ENCODE measurements around the gene USP44. TPM values are rescaled to one million over a fixed set of nuclear protein-coding genes. Genes with fewer than 3 reads are reported as not detected.

The USP44 gene
- total and polyA plus RNA-seq, 2 experiments from 2014 or later, result 235 to 248 TPM

DNA sequence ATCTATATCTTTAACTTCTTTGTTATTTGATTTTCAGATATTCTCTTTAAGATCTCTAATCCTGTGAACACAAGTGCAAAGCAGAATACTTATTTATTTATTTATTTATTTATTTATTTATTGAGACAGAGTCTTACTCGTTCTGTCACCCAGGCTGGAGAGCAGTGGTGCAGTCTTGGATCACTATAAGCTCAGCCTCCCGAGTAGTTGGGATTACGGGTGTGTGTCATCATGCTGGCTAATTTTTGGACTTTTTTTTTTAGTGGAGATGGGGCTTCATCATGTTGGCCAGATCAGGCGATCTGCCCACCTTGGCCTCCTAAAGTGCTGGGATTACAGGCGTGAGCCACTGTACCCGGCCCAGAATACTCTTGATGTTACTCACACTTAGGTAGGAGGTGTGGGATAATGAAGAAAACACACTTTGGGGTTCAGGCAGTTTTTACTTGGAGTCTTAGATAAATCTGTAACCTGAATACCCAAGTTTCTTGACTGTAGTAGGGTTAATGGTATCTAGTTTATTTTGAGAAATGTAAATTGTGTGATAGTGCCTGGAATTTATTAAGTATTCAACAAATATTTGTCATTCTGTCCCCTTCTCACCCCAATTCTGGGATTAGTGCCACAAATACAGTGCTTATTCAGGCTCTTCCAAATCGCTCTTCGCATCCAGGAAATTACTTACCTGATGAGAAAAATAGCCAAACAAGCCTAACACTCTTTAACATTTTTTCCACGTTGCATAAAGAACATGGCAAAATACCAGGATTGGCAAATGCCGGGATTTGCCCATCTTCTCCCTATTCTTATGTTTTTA lies 44.4 kb downstream of the USP44 start:
- H3K27ac ChIP-seq (ENCODE audit: low read depth), result 0 out of 2 replicates have a peak overlapping the region, but pooled peaks have one; percentile 2
- Mint-ChIP-seq H3K4me1 (peaks cover 6% of the 10 kb centered on the region; the same call in 1 of the 3 replicates), H3K36me3 (ENCODE audit: low read depth) (peaks cover 77% of the 10 kb centered on the region), H3K4me3 (no peak overlapping the region), H3K9me3 (no peaks in the 10 kb centered on the region), H3K27ac (no peak overlapping the region), H3K27me3 (ENCODE audit: insufficient read depth, low read depth, poor library complexity) (peaks cover 2% of the 10 kb centered on the region)
- no peak overlapping the region for H2AFZ ChIP-seq
- H3K4me2 ChIP-seq, result no peak overlapping the region
- H3K36me3 ChIP-seq (ENCODE audit: insufficient read depth), result peaks cover 24% of the 10 kb centered on the region; the same call in 1 of the 2 replicates
- peaks cover 32% of the 10 kb centered on the region for H3K79me2 ChIP-seq (replicated peaks; ENCODE audit: insufficient read depth)
- H3K9me2 ChIP-seq (ENCODE audit: insufficient read depth), result no peaks in the 10 kb centered on the region
- peaks cover 24% of the 10 kb centered on the region for H4K20me1 ChIP-seq (replicated peaks; ENCODE audit: insufficient read depth)
- H3F3A ChIP-seq (replicated peaks; ENCODE audit: low read depth), result no peaks in the 10 kb centered on the region
- H3K4me3 ChIP-seq, result no peak overlapping the region
- DNase-seq (ENCODE audit: low spot score), result no peak
- no peak for ATAC-seq
- no peaks in the 10 kb centered on the region for H3K27me3 ChIP-seq (ENCODE audit: insufficient read depth)
- H3K4me1 ChIP-seq (ENCODE audit: insufficient read depth), result no peaks in the 10 kb centered on the region
- TF ChIP-seq, protein P1, sequence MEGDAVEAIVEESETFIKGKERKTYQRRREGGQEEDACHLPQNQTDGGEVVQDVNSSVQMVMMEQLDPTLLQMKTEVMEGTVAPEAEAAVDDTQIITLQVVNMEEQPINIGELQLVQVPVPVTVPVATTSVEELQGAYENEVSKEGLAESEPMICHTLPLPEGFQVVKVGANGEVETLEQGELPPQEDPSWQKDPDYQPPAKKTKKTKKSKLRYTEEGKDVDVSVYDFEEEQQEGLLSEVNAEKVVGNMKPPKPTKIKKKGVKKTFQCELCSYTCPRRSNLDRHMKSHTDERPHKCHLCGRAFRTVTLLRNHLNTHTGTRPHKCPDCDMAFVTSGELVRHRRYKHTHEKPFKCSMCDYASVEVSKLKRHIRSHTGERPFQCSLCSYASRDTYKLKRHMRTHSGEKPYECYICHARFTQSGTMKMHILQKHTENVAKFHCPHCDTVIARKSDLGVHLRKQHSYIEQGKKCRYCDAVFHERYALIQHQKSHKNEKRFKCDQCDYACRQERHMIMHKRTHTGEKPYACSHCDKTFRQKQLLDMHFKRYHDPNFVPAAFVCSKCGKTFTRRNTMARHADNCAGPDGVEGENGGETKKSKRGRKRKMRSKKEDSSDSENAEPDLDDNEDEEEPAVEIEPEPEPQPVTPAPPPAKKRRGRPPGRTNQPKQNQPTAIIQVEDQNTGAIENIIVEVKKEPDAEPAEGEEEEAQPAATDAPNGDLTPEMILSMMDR (conservative IDR thresholded peaks at IDR 0.05; ENCODE audit: low read depth in 2 of 2), result no peak
- TF ChIP-seq POLR2AphosphoS5 (IDR thresholded peaks at IDR 0.05; ENCODE audit: low read depth) (no peak), ZNF114 (CRISPR knock-in tag; IDR thresholded peaks at IDR 0.05) (no peak), STAT1 (IDR thresholded peaks at IDR 0.05; ENCODE audit: unreplicated experiment) (no peak), EZH2phosphoT487 (IDR thresholded peaks at IDR 0.05; ENCODE audit: unreplicated experiment) (no peak), JUNB (IDR thresholded peaks at IDR 0.05; ENCODE audit: unreplicated experiment) (no peak), EZH2 (IDR thresholded peaks at IDR 0.05; ENCODE audit: low read depth, unreplicated experiment) (no peak), NANOG (IDR thresholded peaks at IDR 0.05; ENCODE audit: borderline replicate concordance) (no peak)
- TF ChIP-seq, protein P2, sequence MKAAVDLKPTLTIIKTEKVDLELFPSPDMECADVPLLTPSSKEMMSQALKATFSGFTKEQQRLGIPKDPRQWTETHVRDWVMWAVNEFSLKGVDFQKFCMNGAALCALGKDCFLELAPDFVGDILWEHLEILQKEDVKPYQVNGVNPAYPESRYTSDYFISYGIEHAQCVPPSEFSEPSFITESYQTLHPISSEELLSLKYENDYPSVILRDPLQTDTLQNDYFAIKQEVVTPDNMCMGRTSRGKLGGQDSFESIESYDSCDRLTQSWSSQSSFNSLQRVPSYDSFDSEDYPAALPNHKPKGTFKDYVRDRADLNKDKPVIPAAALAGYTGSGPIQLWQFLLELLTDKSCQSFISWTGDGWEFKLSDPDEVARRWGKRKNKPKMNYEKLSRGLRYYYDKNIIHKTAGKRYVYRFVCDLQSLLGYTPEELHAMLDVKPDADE (IDR thresholded peaks at IDR 0.05), result no peak
- TF ChIP-seq, protein P3, sequence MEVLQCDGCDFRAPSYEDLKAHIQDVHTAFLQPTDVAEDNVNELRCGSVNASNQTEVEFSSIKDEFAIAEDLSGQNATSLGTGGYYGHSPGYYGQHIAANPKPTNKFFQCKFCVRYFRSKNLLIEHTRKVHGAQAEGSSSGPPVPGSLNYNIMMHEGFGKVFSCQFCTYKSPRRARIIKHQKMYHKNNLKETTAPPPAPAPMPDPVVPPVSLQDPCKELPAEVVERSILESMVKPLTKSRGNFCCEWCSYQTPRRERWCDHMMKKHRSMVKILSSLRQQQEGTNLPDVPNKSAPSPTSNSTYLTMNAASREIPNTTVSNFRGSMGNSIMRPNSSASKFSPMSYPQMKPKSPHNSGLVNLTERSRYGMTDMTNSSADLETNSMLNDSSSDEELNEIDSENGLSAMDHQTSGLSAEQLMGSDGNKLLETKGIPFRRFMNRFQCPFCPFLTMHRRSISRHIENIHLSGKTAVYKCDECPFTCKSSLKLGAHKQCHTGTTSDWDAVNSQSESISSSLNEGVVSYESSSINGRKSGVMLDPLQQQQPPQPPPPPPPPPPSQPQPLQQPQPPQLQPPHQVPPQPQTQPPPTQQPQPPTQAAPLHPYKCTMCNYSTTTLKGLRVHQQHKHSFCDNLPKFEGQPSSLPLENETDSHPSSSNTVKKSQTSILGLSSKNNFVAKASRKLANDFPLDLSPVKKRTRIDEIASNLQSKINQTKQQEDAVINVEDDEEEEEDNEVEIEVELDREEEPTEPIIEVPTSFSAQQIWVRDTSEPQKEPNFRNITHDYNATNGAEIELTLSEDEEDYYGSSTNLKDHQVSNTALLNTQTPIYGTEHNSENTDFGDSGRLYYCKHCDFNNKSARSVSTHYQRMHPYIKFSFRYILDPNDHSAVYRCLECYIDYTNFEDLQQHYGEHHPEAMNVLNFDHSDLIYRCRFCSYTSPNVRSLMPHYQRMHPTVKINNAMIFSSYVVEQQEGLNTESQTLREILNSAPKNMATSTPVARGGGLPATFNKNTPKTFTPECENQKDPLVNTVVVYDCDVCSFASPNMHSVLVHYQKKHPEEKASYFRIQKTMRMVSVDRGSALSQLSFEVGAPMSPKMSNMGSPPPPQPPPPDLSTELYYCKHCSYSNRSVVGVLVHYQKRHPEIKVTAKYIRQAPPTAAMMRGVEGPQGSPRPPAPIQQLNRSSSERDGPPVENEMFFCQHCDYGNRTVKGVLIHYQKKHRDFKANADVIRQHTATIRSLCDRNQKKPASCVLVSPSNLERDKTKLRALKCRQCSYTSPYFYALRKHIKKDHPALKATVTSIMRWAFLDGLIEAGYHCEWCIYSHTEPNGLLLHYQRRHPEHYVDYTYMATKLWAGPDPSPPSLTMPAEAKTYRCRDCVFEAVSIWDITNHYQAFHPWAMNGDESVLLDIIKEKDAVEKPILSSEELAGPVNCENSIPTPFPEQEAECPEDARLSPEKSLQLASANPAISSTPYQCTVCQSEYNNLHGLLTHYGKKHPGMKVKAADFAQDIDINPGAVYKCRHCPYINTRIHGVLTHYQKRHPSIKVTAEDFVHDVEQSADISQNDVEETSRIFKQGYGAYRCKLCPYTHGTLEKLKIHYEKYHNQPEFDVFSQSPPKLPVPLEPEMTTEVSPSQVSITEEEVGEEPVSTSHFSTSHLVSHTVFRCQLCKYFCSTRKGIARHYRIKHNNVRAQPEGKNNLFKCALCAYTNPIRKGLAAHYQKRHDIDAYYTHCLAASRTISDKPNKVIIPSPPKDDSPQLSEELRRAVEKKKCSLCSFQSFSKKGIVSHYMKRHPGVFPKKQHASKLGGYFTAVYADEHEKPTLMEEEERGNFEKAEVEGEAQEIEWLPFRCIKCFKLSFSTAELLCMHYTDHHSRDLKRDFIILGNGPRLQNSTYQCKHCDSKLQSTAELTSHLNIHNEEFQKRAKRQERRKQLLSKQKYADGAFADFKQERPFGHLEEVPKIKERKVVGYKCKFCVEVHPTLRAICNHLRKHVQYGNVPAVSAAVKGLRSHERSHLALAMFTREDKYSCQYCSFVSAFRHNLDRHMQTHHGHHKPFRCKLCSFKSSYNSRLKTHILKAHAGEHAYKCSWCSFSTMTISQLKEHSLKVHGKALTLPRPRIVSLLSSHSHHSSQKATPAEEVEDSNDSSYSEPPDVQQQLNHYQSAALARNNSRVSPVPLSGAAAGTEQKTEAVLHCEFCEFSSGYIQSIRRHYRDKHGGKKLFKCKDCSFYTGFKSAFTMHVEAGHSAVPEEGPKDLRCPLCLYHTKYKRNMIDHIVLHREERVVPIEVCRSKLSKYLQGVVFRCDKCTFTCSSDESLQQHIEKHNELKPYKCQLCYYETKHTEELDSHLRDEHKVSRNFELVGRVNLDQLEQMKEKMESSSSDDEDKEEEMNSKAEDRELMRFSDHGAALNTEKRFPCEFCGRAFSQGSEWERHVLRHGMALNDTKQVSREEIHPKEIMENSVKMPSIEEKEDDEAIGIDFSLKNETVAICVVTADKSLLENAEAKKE (CRISPR knock-in tag; IDR thresholded peaks at IDR 0.05), result no peak

All from GM23338 (cell line).